ENCODE data around the gene USP33.

Gene USP33

GRCh38 chr1:77670330-77670729 lies 89.3 kb downstream of the USP33 start:
- H3K27ac ChIP-seq: no peak overlapping the region

GRCh38 chr1:77668924-77669449 lies 90.7 kb downstream of the USP33 start:
- no peak overlapping the region for H3K27ac ChIP-seq
- no peak for TF ChIP-seq CTCF (IDR thresholded peaks at IDR 0.05)
- TF ChIP-seq ZFX (IDR thresholded peaks at IDR 0.05; ENCODE audit: borderline replicate concordance): no peak

More at GRCh38 chr1:77670330-77670729, 89.3 kb downstream of the USP33 start:
- TF ChIP-seq CTCF (IDR thresholded peaks at IDR 0.05) (no peak), ZFX (IDR thresholded peaks at IDR 0.05; ENCODE audit: borderline replicate concordance) (no peak)

- TF ChIP-seq CTCF (IDR thresholded peaks at IDR 0.05) (no peak), ZFX (IDR thresholded peaks at IDR 0.05; ENCODE audit: borderline replicate concordance) (no peak)
- no peak overlapping the region for H3K27ac ChIP-seq
Measured at GRCh38 chr1:77664939-77665516, 94.6 kb downstream of the USP33 start.

- H3K27ac ChIP-seq: no peak overlapping the region
- TF ChIP-seq CTCF (IDR thresholded peaks at IDR 0.05): no peak
- TF ChIP-seq ZFX (IDR thresholded peaks at IDR 0.05; ENCODE audit: borderline replicate concordance): no peak
Measured at GRCh38 chr1:77661696-77662095, 98.0 kb downstream of the USP33 start.

- TF ChIP-seq ZFX (IDR thresholded peaks at IDR 0.05; ENCODE audit: borderline replicate concordance) (no peak), CTCF (IDR thresholded peaks at IDR 0.05) (no peak)
Measured at GRCh38 chr1:77659879-77660593, 99.6 kb downstream of the USP33 start.

GRCh38 chr1:77658271-77658670 lies 101.4 kb downstream of the USP33 start:
- TF ChIP-seq ZFX (IDR thresholded peaks at IDR 0.05; ENCODE audit: borderline replicate concordance) (no peak), CTCF (IDR thresholded peaks at IDR 0.05) (no peak)

More at GRCh38 chr1:77659879-77660593, 99.6 kb downstream of the USP33 start:
- no peak overlapping the region for H3K27ac ChIP-seq

GRCh38 chr1:77655431-77655974 lies 104.1 kb downstream of the USP33 start:
- H3K27ac ChIP-seq: peak overlapping the region; percentile 33
- TF ChIP-seq ZFX (IDR thresholded peaks at IDR 0.05; ENCODE audit: borderline replicate concordance): no peak
- no peak for TF ChIP-seq CTCF (IDR thresholded peaks at IDR 0.05)

More at GRCh38 chr1:77658271-77658670, 101.4 kb downstream of the USP33 start:
- H3K27ac ChIP-seq: no peak overlapping the region
